CD4-positive, alpha-beta T cell treated with Interleukin-6 at 100 ng/mL for 8 hours (primary cell): Measurements from ENCODE around the gene GPN3.
"Not testable (repeated sequence)": the region's sequence is repeated elsewhere in the genome, so short reads cannot be mapped to it uniquely, and the experiment has no call there.

Source experiments
- DNase-seq: peaks from one replicate; pipeline ENCODE4 v3.0.0-alpha.2; 2020; ENCODE audit warnings: mixed read lengths, low spot score

The GPN3 gene

GRCh38 chr12:110468214-110469048 lies at the start of gene GPN3, which contains the start of gene FAM216A:
TSS of gene GPN3 (minus strand) at chr12:110468257. CDS start at chr12:110468203, 54 bp downstream.
TSS of gene FAM216A (plus strand) at chr12:110468845. CDS start at chr12:110468876, 31 bp downstream.
- peak; percentile 96 for DNase-seq

- no peak for DNase-seq
Measured at GRCh38 chr12:110516995-110517394, 48.9 kb upstream of the GPN3 start.

GRCh38 chr12:110514363-110514762 lies 46.3 kb upstream of the GPN3 start:
- DNase-seq, result no peak

GRCh38 chr12:110513842-110514241 lies 45.8 kb upstream of the GPN3 start:
- no peak for DNase-seq

- DNase-seq, result no peak
Measured at GRCh38 chr12:110508071-110508586, 40.1 kb upstream of the GPN3 start.

- no peak for DNase-seq
Measured at GRCh38 chr12:110505332-110505731, 37.3 kb upstream of the GPN3 start.

GRCh38 chr12:110503432-110503831 lies 35.4 kb upstream of the GPN3 start:
- DNase-seq, result no peak

GRCh38 chr12:110501752-110502738 lies 34.0 kb upstream of the GPN3 start, which contains the start of the genes RAD9B and VPS29:
TSS of gene RAD9B (plus strand) at chr12:110502331. CDS start at chr12:110502338, 7 bp downstream.
TSS of gene VPS29 (minus strand) at chr12:110502111. CDS start at chr12:110502051, 60 bp downstream.
- DNase-seq, result peak; percentile 99

GRCh38 chr12:110501399-110501751 lies 33.3 kb upstream of the GPN3 start:
- peak; percentile 28 for DNase-seq

GRCh38 chr12:110498984-110499706 lies 31.1 kb upstream of the GPN3 start:
- DNase-seq, result no peak

GRCh38 chr12:110475426-110475825 lies 7.4 kb upstream of the GPN3 start:
- no peak for DNase-seq

GRCh38 chr12:110467847-110468213 lies 227 bp downstream of the GPN3 start:
- DNase-seq, result no peak

GRCh38 chr12:110466791-110467190 lies 1.3 kb downstream of the GPN3 start:
- DNase-seq, result no peak

GRCh38 chr12:110465765-110466164 lies 2.3 kb downstream of the GPN3 start:
- not testable (repeated sequence) for DNase-seq

GRCh38 chr12:110465024-110465423 lies 3.0 kb downstream of the GPN3 start:
- no peak for DNase-seq

- DNase-seq, result not testable (repeated sequence)
Measured at GRCh38 chr12:110461189-110461588, 6.9 kb downstream of the GPN3 start.

GRCh38 chr12:110458756-110459155 lies 9.3 kb downstream of the GPN3 start:
- DNase-seq, result no peak

GRCh38 chr12:110453569-110454296 lies 14.3 kb downstream of the GPN3 start:
- DNase-seq, result no peak

GRCh38 chr12:110451263-110451662 lies 16.8 kb downstream of the GPN3 start:
- DNase-seq, result no peak

- peak; percentile 94 for DNase-seq
Measured at GRCh38 chr12:110449799-110450497, 18.1 kb downstream of the GPN3 start, which contains the start of gene ARPC3. TSS of gene ARPC3 (minus strand) at chr12:110450337. CDS start at chr12:110450260, 77 bp downstream.
